Subcutaneous adipose tissue (tissue), 4 donors: Measurements from ENCODE around the gene KRTAP9-2. TPM values are rescaled to one million over a fixed set of nuclear protein-coding genes. Genes with fewer than 3 reads are reported as not detected.
"Not testable (repeated sequence)": the region's sequence is repeated elsewhere in the genome, so short reads cannot be mapped to it uniquely, and the experiment has no call there.

Experiments
- CTCF ChIP-seq: fragments of 450-650 bp; IDR thresholded peaks from one replicate; pipeline ENCODE4 v1.5.1; 2016; ENCODE audit warnings: low read depth, mild to moderate bottlenecking, control low read depth, antibody characterized with exemption, moderate library complexity
- small RNA-seq: library from RNA; depleted of rRNA; stranded (forward); fragments of <200 nt; gene quantifications from one replicate; pipeline ENCODE3, GENCODE V24; 2016
- total RNA-seq, 4 donors: library from RNA; depleted of rRNA; stranded (reverse); fragments of >200 nt; gene quantifications; one replicate each; pipeline ENCODE4 v1.1.0, GENCODE V29; 2016

KRTAP9-2 gene
- total RNA-seq, 4 donors from 2014 or later, result not detected

- TF ChIP-seq CTCF, result no peak
Measured at GRCh38 chr17:41264599-41264998, 38.2 kb downstream of the KRTAP9-2 start.

DNA sequence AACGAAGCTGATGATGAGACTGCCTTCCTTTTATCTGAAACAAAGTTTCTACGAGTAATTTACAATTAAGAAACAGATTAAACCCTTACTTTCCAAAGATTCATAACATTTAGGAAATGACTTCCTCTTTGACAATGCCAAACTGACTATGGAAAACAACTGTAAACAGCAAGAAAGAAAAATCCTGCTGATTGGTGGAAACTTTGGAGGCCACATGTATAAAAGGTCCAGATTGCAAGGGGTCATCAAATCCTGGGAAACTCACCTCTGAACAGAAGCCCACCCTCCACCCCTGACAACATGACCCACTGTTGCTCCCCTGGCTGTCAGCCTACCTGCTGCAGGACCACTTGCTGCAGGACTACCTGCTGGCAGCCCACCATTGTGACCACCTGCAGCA is 38.6 kb downstream of the KRTAP9-2 start, which contains the start of gene KRTAP9-6:
Gene KRTAP9-6 (plus strand): TSS at position 301 of the 400 bp plus-strand sequence. CDS start 0 bp downstream, at position 301.
- TF ChIP-seq CTCF, result no peak

GRCh38 chr17:41267711-41268110 is 41.3 kb downstream of the KRTAP9-2 start:
- TF ChIP-seq CTCF, result no peak

- TF ChIP-seq CTCF, result no peak
Measured at GRCh38 chr17:41271858-41272257, 45.4 kb downstream of the KRTAP9-2 start.

DNA sequence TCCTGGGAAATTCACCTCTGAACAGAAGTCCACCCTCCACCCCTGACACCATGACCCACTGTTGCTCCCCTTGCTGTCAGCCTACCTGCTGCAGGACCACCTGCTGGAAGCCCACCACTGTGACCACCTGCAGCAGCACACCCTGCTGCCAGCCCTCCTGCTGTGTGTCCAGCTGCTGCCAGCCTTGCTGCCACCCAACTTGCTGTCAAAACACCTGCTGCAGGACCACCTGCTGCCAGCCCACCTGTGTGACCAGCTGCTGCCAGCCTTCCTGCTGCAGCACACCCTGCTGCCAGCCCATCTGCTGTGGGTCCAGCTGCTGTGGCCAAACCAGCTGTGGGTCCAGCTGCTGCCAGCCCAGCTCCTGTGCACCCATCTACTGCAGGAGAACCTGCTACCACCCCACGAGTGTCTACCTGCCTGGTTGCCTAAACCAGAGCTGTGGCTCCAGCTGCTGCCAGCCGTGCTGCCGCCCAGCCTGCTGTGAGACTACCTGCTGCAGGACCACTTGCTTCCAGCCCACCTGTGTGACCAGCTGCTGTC is 49.3 kb downstream of the KRTAP9-2 start, which contains the start of gene KRTAP9-7:
Gene KRTAP9-7 (plus strand): TSS at position 51 of the 543 bp plus-strand sequence. CDS start 0 bp downstream, at position 51.
- TF ChIP-seq CTCF, result not testable (repeated sequence)

Small RNAs within 50 kb of the gene (small RNA-seq; reads per million reads assigned to genes)
- not detected for gene KRTAP4-17P

Other genes with a start within 250 kb of the KRTAP9-2 start
- not detected for gene KRT40, start 242.3 kb upstream of the KRTAP9-2 start, total RNA-seq
- gene KRTAP3-3, start 232.5 kb upstream of the KRTAP9-2 start, total RNA-seq, result not detected
- gene KRTAP3-2, start 226.7 kb upstream of the KRTAP9-2 start, total RNA-seq, result not detected
- gene KRTAP3-1, start 217.5 kb upstream of the KRTAP9-2 start, total RNA-seq, result not detected
- not detected for gene KRTAP1-5, start 199.4 kb upstream of the KRTAP9-2 start, total RNA-seq
- gene KRTAP1-4, start 196.5 kb upstream of the KRTAP9-2 start, total RNA-seq, result not detected
- gene KRTAP1-3, start 191.8 kb upstream of the KRTAP9-2 start, total RNA-seq, result not detected
- not detected for gene KRTAP1-1, start 185.2 kb upstream of the KRTAP9-2 start, total RNA-seq
- not detected for gene KRTAP2-1, start 179.3 kb upstream of the KRTAP9-2 start, total RNA-seq
- not detected for gene KRTAP2-2, start 171.4 kb upstream of the KRTAP9-2 start, total RNA-seq
- gene KRTAP2-3, start 166.5 kb upstream of the KRTAP9-2 start, total RNA-seq, result not detected
- not detected for gene KRTAP2-4, start 160.8 kb upstream of the KRTAP9-2 start, total RNA-seq
- gene KRTAP4-7, start 142.5 kb upstream of the KRTAP9-2 start, total RNA-seq, result not detected
- not detected for gene KRTAP4-8, start 128.5 kb upstream of the KRTAP9-2 start, total RNA-seq
- not detected for gene KRTAP4-16, start 124.4 kb upstream of the KRTAP9-2 start, total RNA-seq
- not detected for gene KRTAP4-9, start 121.3 kb upstream of the KRTAP9-2 start, total RNA-seq
- not detected for gene KRTAP4-11, start 108.3 kb upstream of the KRTAP9-2 start, total RNA-seq
- not detected for gene KRTAP4-12, start 102.5 kb upstream of the KRTAP9-2 start, total RNA-seq
- not detected for gene KRTAP4-6, start 86.1 kb upstream of the KRTAP9-2 start, total RNA-seq
- not detected for gene KRTAP4-5, start 76.8 kb upstream of the KRTAP9-2 start, total RNA-seq
- not detected for gene KRTAP4-4, start 65.9 kb upstream of the KRTAP9-2 start, total RNA-seq
- not detected for gene KRTAP4-3, start 58.4 kb upstream of the KRTAP9-2 start, total RNA-seq
- gene KRTAP4-2, start 48.4 kb upstream of the KRTAP9-2 start, total RNA-seq, result not detected
- gene KRTAP4-1, start 41.7 kb upstream of the KRTAP9-2 start, total RNA-seq, result not detected
- gene KRTAP9-1, start 36.8 kb upstream of the KRTAP9-2 start, total RNA-seq, result not detected
- not detected for gene KRTAP9-3, start 5.8 kb downstream of the KRTAP9-2 start, total RNA-seq
- not detected for gene KRTAP9-8, start 11.4 kb downstream of the KRTAP9-2 start, total RNA-seq
- gene KRTAP9-4, start 23.0 kb downstream of the KRTAP9-2 start, total RNA-seq, result not detected
- not detected for gene KRTAP9-9, start 28.7 kb downstream of the KRTAP9-2 start, total RNA-seq
- gene KRTAP9-6, start 38.7 kb downstream of the KRTAP9-2 start, total RNA-seq, result not detected
- not detected for gene KRTAP9-7, start 49.0 kb downstream of the KRTAP9-2 start, total RNA-seq
- not detected for gene KRTAP29-1, start 76.2 kb downstream of the KRTAP9-2 start, total RNA-seq
- gene KRTAP16-1, start 82.7 kb downstream of the KRTAP9-2 start, total RNA-seq, result not detected
- not detected for gene KRTAP17-1, start 89.1 kb downstream of the KRTAP9-2 start, total RNA-seq
- not detected for gene KRT33A, start 124.2 kb downstream of the KRTAP9-2 start, total RNA-seq
- not detected for gene KRT33B, start 143.2 kb downstream of the KRTAP9-2 start, total RNA-seq
- not detected for gene KRT34, start 155.7 kb downstream of the KRTAP9-2 start, total RNA-seq
- not detected for gene KRT31, start 171.0 kb downstream of the KRTAP9-2 start, total RNA-seq
- gene KRT37, start 197.9 kb downstream of the KRTAP9-2 start, total RNA-seq, result not detected
- not detected for gene KRT38, start 214.3 kb downstream of the KRTAP9-2 start, total RNA-seq
- not detected for gene KRT32, start 240.7 kb downstream of the KRTAP9-2 start, total RNA-seq